Mammary epithelial cell (primary cell): ENCODE results near the gene ZNF662.

Experiments
- EZH2 ChIP-seq: IDR thresholded peaks from 2 replicates; pipeline ENCODE4 v1.6.1; 2012; ENCODE audit warnings: low read length, inconsistent platforms, borderline replicate concordance
- TF ChIP-seq, protein P1 (sequence below), 2 donors: IDR thresholded peaks in 1 of 2; conservative IDR thresholded peaks in 1 of 2; 2 replicates each; pipeline ENCODE4 v1.5.1; 2011 to 2012; ENCODE audit warnings: inconsistent platforms in 2 of 2, low read length in 2 of 2, mild to moderate bottlenecking in 2 of 2, control low read depth in 1 of 2, low read depth in 1 of 2; ENCODE audit not compliant: insufficient read depth in 1 of 2; ENCODE audit errors: extremely low read depth in 1 of 2

DNA sequence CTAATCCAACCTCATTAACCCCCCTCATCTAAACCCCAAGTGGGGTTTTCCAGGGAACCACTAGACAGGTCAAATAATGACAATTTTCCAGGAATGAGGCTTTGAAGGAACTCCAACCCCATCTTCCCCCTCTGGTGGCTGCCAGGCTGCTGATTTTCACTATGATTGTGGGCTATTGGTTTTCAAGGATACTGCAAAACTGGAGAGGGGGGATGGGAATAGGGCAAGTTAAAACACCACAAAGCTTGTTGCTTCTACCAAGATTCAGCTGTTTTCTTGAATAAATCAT lies 10.4 kb upstream of the ZNF662 start:
- TF ChIP-seq EZH2, result no peak
- TF ChIP-seq, protein P1, sequence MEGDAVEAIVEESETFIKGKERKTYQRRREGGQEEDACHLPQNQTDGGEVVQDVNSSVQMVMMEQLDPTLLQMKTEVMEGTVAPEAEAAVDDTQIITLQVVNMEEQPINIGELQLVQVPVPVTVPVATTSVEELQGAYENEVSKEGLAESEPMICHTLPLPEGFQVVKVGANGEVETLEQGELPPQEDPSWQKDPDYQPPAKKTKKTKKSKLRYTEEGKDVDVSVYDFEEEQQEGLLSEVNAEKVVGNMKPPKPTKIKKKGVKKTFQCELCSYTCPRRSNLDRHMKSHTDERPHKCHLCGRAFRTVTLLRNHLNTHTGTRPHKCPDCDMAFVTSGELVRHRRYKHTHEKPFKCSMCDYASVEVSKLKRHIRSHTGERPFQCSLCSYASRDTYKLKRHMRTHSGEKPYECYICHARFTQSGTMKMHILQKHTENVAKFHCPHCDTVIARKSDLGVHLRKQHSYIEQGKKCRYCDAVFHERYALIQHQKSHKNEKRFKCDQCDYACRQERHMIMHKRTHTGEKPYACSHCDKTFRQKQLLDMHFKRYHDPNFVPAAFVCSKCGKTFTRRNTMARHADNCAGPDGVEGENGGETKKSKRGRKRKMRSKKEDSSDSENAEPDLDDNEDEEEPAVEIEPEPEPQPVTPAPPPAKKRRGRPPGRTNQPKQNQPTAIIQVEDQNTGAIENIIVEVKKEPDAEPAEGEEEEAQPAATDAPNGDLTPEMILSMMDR (conservative IDR thresholded peaks at IDR 0.05 in 1 of 2, IDR thresholded peaks at IDR 0.05 in 1 of 2; ENCODE audit: extremely low read depth in 1 of 2, insufficient read depth in 1 of 2, low read depth in 1 of 2, low read length in 2 of 2), result no peak
